HepG2 (cell line): ENCODE data around the gene EIF5B. TPM values are rescaled to one million over a fixed set of nuclear protein-coding genes. Genes with fewer than 3 reads are reported as not detected.

Experiments
- ARNTL ChIP-seq: sonication (generic); formaldehyde crosslinking; IDR thresholded peaks from 2 replicates; pipeline ENCODE4 v1.4.0; 2020; ENCODE audit warnings: mild to moderate bottlenecking, missing genetic modification reagents
- CREB1 ChIP-seq, 2 experiments: fragments of 450-650 bp in 1 of 2; IDR thresholded peaks; 2 replicates each; pipeline ENCODE4 v1.6.1; 2016 to 2017; ENCODE audit warnings: control low read depth in 1 of 2, mild to moderate bottlenecking in 1 of 2, missing compliant biosample characterization in 1 of 2, missing genetic modification characterization in 1 of 2
- ELF4 ChIP-seq: sonication (generic); formaldehyde crosslinking; IDR thresholded peaks from 2 replicates; pipeline ENCODE4 v1.5.0; 2020; ENCODE audit warnings: missing genetic modification reagents, mild to moderate bottlenecking, moderate library complexity, borderline replicate concordance
- HIVEP1 ChIP-seq: sonication (generic); formaldehyde crosslinking; IDR thresholded peaks from 2 replicates; pipeline ENCODE4 v1.4.0; 2020; ENCODE audit warnings: mild to moderate bottlenecking, missing genetic modification reagents
- PAWR ChIP-seq: sonication (generic); formaldehyde crosslinking; IDR thresholded peaks from 2 replicates; pipeline ENCODE4 v1.4.0; 2020; ENCODE audit warnings: missing genetic modification reagents, mild to moderate bottlenecking, borderline replicate concordance
- SMAD9 ChIP-seq: sonication (generic); formaldehyde crosslinking; IDR thresholded peaks from 2 replicates; pipeline ENCODE4 v1.5.1; 2020; ENCODE audit warnings: mild to moderate bottlenecking, missing genetic modification reagents
- ZNF205 ChIP-seq: IDR thresholded peaks from 2 replicates; pipeline ENCODE4 v1.6.1; 2018; ENCODE audit warnings: missing biosample characterization, missing genetic modification reagents
- ZNF253 ChIP-seq: sonication (generic); formaldehyde crosslinking; IDR thresholded peaks from 2 replicates; pipeline ENCODE4 v1.8.0; 2022; ENCODE audit warnings: mild to moderate bottlenecking, missing genetic modification reagents, borderline replicate concordance
- ZNF766 ChIP-seq: sonication (generic); formaldehyde crosslinking; IDR thresholded peaks from 2 replicates; pipeline ENCODE4 v1.5.0; 2020; ENCODE audit warnings: missing genetic modification reagents, borderline replicate concordance
- polyA plus RNA-seq, 8 experiments: library from polyadenylated mRNA; depleted of rRNA in 3 of 8; stranded (reverse) in 7 of 8; unstranded in 1 of 8; fragments of >200 nt; fragmentation: Illumina TruSeq in 4 of 8; extraction: Trizol in 4 of 8; gene quantifications; 2 replicates each; pipeline versions ENCODE4 v1.2.1 to v1.2.3, GENCODE V29; 2011 to 2016; ENCODE audit warnings: low read depth in 4 of 8, missing spikeins in 1 of 8, mixed read lengths in 1 of 8; ENCODE audit not compliant: insufficient read depth in 1 of 8
- total RNA-seq, 5 experiments: library from RNA; depleted of rRNA; stranded (reverse); fragments of >200 nt; fragmentation: Illumina TruSeq; extraction: Trizol; gene quantifications; 2 replicates each; pipeline ENCODE4 v1.2.3, GENCODE V29; 2016; ENCODE audit warnings: low read depth in 1 of 5
- TF ChIP-seq, protein P1 (sequence below): sonication (generic); formaldehyde crosslinking; IDR thresholded peaks from 2 replicates; pipeline ENCODE4 v1.9.0; 2021; ENCODE audit warnings: mild to moderate bottlenecking, missing genetic modification reagents
- TF ChIP-seq, protein P2 (sequence below): IDR thresholded peaks from 2 replicates; pipeline ENCODE4 v1.6.1; 2016; ENCODE audit warnings: low read depth, missing genetic modification reagents, missing compliant biosample characterization
- TF ChIP-seq, protein P3 (sequence below): sonication (generic); formaldehyde crosslinking; IDR thresholded peaks from 2 replicates; pipeline ENCODE4 v1.4.0; 2020; ENCODE audit warnings: missing genetic modification reagents
- TF ChIP-seq, protein P4 (sequence below): IDR thresholded peaks from 2 replicates; pipeline ENCODE4 v1.6.1; 2016

EIF5B gene
- total and polyA plus RNA-seq, 2 of the 13 experiments (the other 11 are each of a cell fraction or from before 2014, with no cell fraction given), result 8.8 to 32.1 TPM

DNA sequence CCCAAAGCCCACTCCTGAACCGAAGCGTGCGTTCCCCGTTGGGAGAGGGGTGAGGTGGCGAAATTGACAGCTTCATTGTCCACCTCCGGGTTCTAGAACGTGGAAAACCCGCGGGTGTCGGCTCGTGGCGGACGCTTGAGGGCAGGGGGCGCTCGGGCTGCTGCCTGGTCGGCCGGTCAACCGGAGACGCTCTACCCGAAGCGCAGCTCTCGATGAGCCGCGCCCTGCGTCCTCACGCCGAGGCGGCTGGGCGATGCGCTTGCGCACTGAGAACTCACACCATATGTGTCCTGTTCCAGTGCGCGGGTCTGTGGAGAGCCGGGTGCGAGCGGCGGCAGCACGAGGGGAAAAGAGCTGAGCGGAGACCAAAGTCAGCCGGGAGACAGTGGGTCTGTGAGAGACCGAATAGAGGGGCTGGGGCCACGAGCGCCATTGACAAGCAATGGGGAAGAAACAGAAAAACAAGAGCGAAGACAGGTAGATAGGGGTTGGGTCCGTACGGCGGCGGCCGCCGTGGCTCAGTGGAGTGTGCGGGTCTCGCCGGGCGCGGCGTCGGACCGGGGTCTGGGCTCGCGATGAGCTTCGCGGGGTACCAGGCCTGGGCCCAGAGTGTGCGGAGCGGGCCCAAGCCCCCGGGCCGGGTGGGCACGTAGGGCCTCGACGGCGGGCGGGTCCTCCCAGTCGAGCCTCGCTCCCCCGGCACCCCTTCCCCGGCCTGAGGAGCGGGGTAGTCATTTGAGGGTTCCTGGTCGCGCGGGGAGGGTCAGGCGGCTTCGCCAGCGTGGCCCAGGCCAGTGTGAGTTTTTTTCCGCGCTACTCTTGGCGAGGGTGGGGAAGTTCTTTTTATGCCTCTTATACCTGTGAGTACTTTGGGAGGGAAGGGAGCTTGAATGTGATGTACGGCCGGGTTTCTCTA lies at the start of gene EIF5B (continued):
- TF ChIP-seq, protein P1, sequence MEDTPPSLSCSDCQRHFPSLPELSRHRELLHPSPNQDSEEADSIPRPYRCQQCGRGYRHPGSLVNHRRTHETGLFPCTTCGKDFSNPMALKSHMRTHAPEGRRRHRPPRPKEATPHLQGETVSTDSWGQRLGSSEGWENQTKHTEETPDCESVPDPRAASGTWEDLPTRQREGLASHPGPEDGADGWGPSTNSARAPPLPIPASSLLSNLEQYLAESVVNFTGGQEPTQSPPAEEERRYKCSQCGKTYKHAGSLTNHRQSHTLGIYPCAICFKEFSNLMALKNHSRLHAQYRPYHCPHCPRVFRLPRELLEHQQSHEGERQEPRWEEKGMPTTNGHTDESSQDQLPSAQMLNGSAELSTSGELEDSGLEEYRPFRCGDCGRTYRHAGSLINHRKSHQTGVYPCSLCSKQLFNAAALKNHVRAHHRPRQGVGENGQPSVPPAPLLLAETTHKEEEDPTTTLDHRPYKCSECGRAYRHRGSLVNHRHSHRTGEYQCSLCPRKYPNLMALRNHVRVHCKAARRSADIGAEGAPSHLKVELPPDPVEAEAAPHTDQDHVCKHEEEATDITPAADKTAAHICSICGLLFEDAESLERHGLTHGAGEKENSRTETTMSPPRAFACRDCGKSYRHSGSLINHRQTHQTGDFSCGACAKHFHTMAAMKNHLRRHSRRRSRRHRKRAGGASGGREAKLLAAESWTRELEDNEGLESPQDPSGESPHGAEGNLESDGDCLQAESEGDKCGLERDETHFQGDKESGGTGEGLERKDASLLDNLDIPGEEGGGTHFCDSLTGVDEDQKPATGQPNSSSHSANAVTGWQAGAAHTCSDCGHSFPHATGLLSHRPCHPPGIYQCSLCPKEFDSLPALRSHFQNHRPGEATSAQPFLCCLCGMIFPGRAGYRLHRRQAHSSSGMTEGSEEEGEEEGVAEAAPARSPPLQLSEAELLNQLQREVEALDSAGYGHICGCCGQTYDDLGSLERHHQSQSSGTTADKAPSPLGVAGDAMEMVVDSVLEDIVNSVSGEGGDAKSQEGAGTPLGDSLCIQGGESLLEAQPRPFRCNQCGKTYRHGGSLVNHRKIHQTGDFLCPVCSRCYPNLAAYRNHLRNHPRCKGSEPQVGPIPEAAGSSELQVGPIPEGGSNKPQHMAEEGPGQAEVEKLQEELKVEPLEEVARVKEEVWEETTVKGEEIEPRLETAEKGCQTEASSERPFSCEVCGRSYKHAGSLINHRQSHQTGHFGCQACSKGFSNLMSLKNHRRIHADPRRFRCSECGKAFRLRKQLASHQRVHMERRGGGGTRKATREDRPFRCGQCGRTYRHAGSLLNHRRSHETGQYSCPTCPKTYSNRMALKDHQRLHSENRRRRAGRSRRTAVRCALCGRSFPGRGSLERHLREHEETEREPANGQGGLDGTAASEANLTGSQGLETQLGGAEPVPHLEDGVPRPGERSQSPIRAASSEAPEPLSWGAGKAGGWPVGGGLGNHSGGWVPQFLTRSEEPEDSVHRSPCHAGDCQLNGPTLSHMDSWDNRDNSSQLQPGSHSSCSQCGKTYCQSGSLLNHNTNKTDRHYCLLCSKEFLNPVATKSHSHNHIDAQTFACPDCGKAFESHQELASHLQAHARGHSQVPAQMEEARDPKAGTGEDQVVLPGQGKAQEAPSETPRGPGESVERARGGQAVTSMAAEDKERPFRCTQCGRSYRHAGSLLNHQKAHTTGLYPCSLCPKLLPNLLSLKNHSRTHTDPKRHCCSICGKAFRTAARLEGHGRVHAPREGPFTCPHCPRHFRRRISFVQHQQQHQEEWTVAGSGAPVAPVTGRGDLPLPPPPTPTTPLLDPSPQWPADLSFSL (CRISPR knock-in tag), result no peak
- TF ChIP-seq ARNTL (CRISPR knock-in tag) (peak; percentile 79), PAWR (CRISPR knock-in tag) (0 out of 2 replicates have a peak, but pooled peaks have one; percentile 33), SMAD9 (CRISPR knock-in tag) (peak; percentile 28; the same call in 1 of the 2 replicates), ZNF205 (peak; percentile 60), ELF4 (peak; percentile 51; the same call in 1 of the 2 replicates), CREB1 (IDR thresholded peaks at IDR 0.05) (peak; percentile 50; the same call in 1 of the 2 replicates), CREB1 (CRISPR knock-in tag; IDR thresholded peaks at IDR 0.05) (peak; percentile 82), HIVEP1 (CRISPR knock-in tag) (peak; percentile 91), ZNF253 (peak; percentile 75; the same call in 1 of the 2 replicates), ZNF766 (peak; percentile 40)
- TF ChIP-seq, protein P2, sequence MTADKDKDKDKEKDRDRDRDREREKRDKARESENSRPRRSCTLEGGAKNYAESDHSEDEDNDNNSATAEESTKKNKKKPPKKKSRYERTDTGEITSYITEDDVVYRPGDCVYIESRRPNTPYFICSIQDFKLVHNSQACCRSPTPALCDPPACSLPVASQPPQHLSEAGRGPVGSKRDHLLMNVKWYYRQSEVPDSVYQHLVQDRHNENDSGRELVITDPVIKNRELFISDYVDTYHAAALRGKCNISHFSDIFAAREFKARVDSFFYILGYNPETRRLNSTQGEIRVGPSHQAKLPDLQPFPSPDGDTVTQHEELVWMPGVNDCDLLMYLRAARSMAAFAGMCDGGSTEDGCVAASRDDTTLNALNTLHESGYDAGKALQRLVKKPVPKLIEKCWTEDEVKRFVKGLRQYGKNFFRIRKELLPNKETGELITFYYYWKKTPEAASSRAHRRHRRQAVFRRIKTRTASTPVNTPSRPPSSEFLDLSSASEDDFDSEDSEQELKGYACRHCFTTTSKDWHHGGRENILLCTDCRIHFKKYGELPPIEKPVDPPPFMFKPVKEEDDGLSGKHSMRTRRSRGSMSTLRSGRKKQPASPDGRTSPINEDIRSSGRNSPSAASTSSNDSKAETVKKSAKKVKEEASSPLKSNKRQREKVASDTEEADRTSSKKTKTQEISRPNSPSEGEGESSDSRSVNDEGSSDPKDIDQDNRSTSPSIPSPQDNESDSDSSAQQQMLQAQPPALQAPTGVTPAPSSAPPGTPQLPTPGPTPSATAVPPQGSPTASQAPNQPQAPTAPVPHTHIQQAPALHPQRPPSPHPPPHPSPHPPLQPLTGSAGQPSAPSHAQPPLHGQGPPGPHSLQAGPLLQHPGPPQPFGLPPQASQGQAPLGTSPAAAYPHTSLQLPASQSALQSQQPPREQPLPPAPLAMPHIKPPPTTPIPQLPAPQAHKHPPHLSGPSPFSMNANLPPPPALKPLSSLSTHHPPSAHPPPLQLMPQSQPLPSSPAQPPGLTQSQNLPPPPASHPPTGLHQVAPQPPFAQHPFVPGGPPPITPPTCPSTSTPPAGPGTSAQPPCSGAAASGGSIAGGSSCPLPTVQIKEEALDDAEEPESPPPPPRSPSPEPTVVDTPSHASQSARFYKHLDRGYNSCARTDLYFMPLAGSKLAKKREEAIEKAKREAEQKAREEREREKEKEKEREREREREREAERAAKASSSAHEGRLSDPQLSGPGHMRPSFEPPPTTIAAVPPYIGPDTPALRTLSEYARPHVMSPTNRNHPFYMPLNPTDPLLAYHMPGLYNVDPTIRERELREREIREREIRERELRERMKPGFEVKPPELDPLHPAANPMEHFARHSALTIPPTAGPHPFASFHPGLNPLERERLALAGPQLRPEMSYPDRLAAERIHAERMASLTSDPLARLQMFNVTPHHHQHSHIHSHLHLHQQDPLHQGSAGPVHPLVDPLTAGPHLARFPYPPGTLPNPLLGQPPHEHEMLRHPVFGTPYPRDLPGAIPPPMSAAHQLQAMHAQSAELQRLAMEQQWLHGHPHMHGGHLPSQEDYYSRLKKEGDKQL (CRISPR knock-in tag), result peak; percentile 71
- TF ChIP-seq, protein P3, sequence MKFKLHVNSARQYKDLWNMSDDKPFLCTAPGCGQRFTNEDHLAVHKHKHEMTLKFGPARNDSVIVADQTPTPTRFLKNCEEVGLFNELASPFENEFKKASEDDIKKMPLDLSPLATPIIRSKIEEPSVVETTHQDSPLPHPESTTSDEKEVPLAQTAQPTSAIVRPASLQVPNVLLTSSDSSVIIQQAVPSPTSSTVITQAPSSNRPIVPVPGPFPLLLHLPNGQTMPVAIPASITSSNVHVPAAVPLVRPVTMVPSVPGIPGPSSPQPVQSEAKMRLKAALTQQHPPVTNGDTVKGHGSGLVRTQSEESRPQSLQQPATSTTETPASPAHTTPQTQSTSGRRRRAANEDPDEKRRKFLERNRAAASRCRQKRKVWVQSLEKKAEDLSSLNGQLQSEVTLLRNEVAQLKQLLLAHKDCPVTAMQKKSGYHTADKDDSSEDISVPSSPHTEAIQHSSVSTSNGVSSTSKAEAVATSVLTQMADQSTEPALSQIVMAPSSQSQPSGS, result peak; percentile 91
- TF ChIP-seq, protein P4, sequence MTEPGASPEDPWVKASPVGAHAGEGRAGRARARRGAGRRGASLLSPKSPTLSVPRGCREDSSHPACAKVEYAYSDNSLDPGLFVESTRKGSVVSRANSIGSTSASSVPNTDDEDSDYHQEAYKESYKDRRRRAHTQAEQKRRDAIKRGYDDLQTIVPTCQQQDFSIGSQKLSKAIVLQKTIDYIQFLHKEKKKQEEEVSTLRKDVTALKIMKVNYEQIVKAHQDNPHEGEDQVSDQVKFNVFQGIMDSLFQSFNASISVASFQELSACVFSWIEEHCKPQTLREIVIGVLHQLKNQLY, result peak; percentile 80
